ENCODE data around the gene AUP1. TPM values are rescaled to one million over a fixed set of nuclear protein-coding genes. Genes with fewer than 3 reads are reported as not detected.

The AUP1 gene
- total and polyA plus RNA-seq, 10 of the 15 experiments (the other 5 are each of a cell fraction or from before 2014, with no cell fraction given) = 39.1 to 215 (median 138) TPM

GRCh38 chr2:74530239-74531187 is 1.0 kb upstream of the AUP1 start (continued):
- TF ChIP-seq DPF2 (IDR thresholded peaks at IDR 0.05) (peak; percentile 55; the same call in 1 of the 2 replicates), TCF7 (IDR thresholded peaks at IDR 0.05; ENCODE audit: borderline replicate concordance) (no peak), PML (IDR thresholded peaks at IDR 0.05; ENCODE audit: low read length) (no peak), RCOR1 (conservative IDR thresholded peaks at IDR 0.05; ENCODE audit: low read depth, low read length) (0 out of 2 replicates have a peak, but pooled peaks have one; percentile 65), NR2F1 (conservative IDR thresholded peaks at IDR 0.05) (peak; percentile 63), RELB (IDR thresholded peaks at IDR 0.05; ENCODE audit: low read depth) (peak; percentile 75), ASH2L (IDR thresholded peaks at IDR 0.05; ENCODE audit: borderline replicate concordance, low read depth) (no peak), ZBED1 (IDR thresholded peaks at IDR 0.05; ENCODE audit: borderline replicate concordance) (no peak), POU2F2 (IDR thresholded peaks at IDR 0.05; ENCODE audit: borderline replicate concordance, low read depth, low read length) (peak; percentile 5; the same call in 2 of the 3 replicates), CHD1 (IDR thresholded peaks at IDR 0.05; ENCODE audit: low read depth, low read length) (no peak), EZH2 (IDR thresholded peaks at IDR 0.05; ENCODE audit: borderline replicate concordance, control insufficient read depth, low read depth, low read length) (no peak), IRF5 (IDR thresholded peaks at IDR 0.05; ENCODE audit: borderline replicate concordance) (no peak), MXI1 (IDR thresholded peaks at IDR 0.05; ENCODE audit: low read depth, low read length) (peak; percentile 94), PAX5 (IDR thresholded peaks at IDR 0.05; ENCODE audit: borderline replicate concordance, low read depth, low read length) (0 out of 2 replicates have a peak, but pooled peaks have one; percentile 18), JUNB (IDR thresholded peaks at IDR 0.05) (peak; percentile 30; the same call in 1 of the 2 replicates), LARP7 (IDR thresholded peaks at IDR 0.05) (no peak; the same call in 1 of the 2 replicates), EED (IDR thresholded peaks at IDR 0.05; ENCODE audit: low read depth) (peak; percentile 69), BMI1 (IDR thresholded peaks at IDR 0.05; ENCODE audit: borderline replicate concordance) (peak; percentile 53; the same call in 1 of the 2 replicates), TCF3 (IDR thresholded peaks at IDR 0.05; ENCODE audit: borderline replicate concordance, insufficient read depth, low read depth, low read length) (no peak), MEF2A (IDR thresholded peaks at IDR 0.05; ENCODE audit: insufficient read depth, low read depth, low read length) (no peak), SPI1 (IDR thresholded peaks at IDR 0.05; ENCODE audit: borderline replicate concordance, insufficient read depth, low read depth, low read length) (peak; percentile 16; the same call in 1 of the 2 replicates)
- TF ChIP-seq, protein P1, sequence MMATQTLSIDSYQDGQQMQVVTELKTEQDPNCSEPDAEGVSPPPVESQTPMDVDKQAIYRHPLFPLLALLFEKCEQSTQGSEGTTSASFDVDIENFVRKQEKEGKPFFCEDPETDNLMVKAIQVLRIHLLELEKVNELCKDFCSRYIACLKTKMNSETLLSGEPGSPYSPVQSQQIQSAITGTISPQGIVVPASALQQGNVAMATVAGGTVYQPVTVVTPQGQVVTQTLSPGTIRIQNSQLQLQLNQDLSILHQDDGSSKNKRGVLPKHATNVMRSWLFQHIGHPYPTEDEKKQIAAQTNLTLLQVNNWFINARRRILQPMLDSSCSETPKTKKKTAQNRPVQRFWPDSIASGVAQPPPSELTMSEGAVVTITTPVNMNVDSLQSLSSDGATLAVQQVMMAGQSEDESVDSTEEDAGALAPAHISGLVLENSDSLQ (IDR thresholded peaks at IDR 0.05) = peak; percentile 8; the same call in 1 of the 2 replicates
- TF ChIP-seq, protein P2, sequence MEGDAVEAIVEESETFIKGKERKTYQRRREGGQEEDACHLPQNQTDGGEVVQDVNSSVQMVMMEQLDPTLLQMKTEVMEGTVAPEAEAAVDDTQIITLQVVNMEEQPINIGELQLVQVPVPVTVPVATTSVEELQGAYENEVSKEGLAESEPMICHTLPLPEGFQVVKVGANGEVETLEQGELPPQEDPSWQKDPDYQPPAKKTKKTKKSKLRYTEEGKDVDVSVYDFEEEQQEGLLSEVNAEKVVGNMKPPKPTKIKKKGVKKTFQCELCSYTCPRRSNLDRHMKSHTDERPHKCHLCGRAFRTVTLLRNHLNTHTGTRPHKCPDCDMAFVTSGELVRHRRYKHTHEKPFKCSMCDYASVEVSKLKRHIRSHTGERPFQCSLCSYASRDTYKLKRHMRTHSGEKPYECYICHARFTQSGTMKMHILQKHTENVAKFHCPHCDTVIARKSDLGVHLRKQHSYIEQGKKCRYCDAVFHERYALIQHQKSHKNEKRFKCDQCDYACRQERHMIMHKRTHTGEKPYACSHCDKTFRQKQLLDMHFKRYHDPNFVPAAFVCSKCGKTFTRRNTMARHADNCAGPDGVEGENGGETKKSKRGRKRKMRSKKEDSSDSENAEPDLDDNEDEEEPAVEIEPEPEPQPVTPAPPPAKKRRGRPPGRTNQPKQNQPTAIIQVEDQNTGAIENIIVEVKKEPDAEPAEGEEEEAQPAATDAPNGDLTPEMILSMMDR (IDR thresholded peaks at IDR 0.05 in 2 of 3, conservative IDR thresholded peaks at IDR 0.05 in 1 of 3; ENCODE audit: control insufficient read depth in 2 of 3, extremely low read depth in 1 of 3, insufficient read depth in 1 of 3, low read depth in 3 of 3, low read length in 3 of 3) = no peak
- TF ChIP-seq, protein P3, sequence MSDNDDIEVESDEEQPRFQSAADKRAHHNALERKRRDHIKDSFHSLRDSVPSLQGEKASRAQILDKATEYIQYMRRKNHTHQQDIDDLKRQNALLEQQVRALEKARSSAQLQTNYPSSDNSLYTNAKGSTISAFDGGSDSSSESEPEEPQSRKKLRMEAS (IDR thresholded peaks at IDR 0.05; ENCODE audit: low read depth, low read length) = peak; percentile 64; the same call in 1 of the 2 replicates

All from GM12878 (cell line).